ENCODE data around the gene ERFE.

Gene ERFE

DNA sequence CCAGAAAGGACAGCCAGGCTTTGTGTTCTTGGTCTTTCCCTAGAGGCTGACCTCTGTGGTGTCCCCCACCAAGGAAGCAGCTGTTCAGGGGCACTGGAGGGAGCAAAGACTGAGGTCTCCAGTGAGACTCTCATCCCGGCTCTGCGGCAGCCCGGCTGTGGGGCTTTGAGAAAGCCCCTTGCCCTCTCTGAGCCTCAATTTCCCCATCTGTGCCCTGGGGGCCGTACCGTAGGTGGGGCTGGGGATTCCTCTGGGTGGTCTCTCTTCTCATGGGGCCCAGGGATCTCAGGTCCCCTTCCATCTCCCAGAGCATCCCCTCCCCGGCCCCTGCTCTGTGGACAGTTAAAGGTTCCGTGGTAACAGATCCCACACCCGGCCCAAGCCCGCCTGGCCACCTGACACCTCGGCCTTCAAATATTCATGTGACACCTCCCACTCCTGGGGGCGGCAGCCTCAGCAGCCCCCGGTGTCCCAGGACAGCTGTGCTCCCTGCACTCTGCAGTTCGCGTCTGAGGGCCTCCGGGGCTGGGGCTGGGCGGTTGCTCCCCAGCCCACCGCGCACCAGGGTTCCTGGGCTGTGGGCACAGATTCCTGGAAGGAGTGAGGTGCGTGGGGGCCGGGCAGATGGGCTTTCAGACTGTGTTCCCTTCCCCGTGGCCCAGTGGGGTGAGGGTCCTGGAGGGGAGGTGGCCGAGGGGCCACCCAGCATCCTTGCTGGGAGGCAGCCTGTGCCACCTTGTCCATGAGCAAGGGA, 35.4 kb upstream of the ERFE start:
- DNase-seq (ENCODE audit: extremely low read depth, low read depth) = no peak
- TF ChIP-seq, protein P1, sequence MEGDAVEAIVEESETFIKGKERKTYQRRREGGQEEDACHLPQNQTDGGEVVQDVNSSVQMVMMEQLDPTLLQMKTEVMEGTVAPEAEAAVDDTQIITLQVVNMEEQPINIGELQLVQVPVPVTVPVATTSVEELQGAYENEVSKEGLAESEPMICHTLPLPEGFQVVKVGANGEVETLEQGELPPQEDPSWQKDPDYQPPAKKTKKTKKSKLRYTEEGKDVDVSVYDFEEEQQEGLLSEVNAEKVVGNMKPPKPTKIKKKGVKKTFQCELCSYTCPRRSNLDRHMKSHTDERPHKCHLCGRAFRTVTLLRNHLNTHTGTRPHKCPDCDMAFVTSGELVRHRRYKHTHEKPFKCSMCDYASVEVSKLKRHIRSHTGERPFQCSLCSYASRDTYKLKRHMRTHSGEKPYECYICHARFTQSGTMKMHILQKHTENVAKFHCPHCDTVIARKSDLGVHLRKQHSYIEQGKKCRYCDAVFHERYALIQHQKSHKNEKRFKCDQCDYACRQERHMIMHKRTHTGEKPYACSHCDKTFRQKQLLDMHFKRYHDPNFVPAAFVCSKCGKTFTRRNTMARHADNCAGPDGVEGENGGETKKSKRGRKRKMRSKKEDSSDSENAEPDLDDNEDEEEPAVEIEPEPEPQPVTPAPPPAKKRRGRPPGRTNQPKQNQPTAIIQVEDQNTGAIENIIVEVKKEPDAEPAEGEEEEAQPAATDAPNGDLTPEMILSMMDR (IDR thresholded peaks at IDR 0.05; ENCODE audit: low read depth, low read length) = no peak

DNA sequence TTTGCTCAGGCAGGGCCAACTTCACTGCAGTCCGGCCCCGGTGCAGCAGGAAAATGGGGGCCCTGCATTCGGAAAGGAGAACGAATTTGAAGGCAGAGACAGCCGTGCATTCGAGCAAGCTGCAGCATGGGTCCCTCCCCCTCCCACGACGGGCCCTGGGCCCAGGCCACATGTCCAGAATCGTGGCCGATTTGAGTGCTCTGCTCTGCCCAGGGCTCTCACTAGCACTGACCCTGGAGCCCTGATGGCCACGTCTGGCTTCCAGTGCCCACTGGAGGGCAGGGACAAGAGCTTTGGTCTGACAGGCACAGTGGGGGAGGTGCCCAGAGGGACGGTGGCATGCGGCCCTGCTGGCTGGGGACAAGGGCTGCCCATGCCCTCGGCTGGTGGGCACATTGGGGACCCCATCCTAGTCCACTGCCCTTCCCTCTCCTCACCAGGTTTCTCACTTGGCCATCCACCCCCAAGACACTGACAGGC, 34.7 kb upstream of the ERFE start:
- TF ChIP-seq, protein P1 (IDR thresholded peaks at IDR 0.05; ENCODE audit: low read depth, low read length) = no peak

DNA sequence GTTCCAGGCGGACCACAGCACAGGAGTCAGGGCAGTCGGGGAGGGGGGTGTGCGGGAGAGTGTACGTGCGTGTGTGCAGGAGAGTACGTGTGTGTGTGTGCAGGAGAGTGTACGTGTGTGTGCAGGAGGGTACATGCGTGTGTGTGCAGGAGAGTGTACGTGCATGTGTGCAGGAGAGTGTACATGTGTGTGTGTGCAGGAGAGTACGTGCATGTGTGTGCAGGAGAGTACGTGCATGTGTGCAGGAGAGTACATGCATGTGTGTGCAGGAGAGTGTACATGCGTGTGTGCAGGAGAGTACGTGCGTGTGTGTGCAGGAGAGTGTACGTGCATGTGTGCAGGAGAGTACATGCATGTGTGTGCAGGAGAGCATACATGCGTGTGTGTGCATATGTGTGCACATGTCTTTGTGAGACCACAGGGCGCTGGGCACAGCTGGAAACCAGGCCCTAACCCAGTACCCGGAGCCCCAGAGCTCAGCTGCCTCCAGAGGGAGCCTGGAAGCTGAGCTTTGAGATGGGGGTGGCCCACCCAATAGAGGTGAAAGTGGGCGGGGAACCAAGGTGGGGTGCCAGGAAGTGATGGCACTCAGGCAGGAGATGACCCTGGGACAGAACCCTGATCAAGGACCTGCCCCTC, 34.2 kb upstream of the ERFE start:
- TF ChIP-seq, protein P1 (IDR thresholded peaks at IDR 0.05; ENCODE audit: low read depth, low read length) = no peak
- no peak for DNase-seq (ENCODE audit: extremely low read depth, low read depth)

More for the DNA sequence above, 34.7 kb upstream of the ERFE start:
- DNase-seq (ENCODE audit: extremely low read depth, low read depth) = no peak

DNA sequence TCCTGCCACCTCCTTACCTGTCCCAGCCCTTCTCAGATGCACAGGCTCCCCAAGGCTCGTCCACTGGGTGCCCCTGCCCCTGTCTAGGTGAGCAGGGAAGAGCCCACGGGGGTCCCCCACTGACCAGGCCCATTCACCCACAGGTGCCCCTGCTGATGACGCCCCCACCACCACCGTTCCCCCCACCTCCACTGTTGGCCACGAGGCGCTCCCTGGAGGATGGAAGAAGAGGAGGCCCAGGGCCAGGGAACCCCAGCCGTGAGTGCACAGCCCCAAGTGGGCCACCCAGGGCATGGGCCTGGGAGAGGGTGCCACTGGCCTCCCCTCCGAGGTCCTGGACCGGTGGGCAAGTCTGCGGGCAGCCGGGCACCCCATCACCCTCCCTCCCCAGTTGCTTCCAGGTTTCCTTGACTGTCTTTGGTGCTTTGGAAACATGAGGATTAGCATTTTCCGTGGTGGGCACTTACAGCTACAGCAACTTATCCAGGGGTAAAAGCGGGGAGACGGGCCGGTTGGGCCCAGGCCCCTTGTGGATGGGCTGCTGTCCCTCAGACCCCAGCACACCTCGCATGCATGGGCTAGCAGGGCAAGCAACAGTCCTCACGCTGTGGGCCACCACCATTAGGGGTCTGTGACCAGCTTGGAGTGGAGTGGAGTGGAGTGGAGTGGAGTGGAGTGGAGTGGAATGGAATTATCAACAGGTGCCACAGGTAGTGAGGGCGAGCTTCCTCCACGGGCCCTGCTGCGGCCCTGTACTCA, 33.5 kb upstream of the ERFE start:
- no peak for DNase-seq (ENCODE audit: extremely low read depth, low read depth)
- TF ChIP-seq, protein P1 (IDR thresholded peaks at IDR 0.05; ENCODE audit: low read depth, low read length) = no peak

DNA sequence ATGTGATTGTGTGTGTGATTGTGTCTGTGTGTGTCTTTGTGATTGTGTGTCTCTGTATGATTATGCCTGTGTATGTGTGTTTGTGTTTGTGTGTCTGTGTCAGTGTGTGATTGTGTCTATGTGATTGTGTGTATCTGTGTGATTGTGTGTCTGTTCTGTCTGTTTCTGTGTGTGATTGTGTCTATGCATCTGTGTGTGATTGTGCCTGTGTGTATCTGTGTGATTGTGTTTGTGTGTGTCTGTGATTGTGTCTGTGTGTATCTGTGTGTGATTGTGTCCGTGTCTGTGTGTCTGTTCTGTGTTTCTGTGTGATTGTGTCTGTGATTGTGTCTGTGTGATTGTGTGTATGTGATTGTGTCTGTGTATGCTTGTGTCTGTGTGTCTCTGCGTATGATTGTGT, 32.4 kb upstream of the ERFE start:
- DNase-seq (ENCODE audit: extremely low read depth, low read depth) = no peak
- TF ChIP-seq, protein P1 (IDR thresholded peaks at IDR 0.05; ENCODE audit: low read depth, low read length) = no peak

DNA sequence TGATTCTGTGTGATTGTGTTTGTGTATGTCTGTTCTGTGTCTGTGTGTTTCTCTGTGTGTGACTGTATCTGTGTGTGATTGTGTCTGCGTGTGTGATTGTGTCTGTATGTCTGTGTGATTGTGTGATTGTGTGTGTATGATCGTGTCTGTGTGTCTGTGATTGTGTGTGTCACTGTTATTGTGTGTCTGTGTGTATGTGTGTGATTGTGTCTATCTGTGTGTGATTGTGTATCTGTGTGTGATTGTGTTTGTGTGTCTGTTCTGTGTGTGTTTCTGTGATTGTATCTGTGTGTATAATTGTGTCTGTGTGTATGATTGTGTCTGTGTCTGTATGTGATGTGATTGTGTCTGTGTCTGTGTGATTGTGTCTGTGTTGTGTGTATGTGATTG, 32.0 kb upstream of the ERFE start:
- DNase-seq (ENCODE audit: extremely low read depth, low read depth) = no peak
- TF ChIP-seq, protein P1 (IDR thresholded peaks at IDR 0.05; ENCODE audit: low read depth, low read length) = no peak

All from AG09319 (cell line).